ENCODE measurements around the gene SPECC1.

- TF ChIP-seq SIN3A (IDR thresholded peaks at IDR 0.05; ENCODE audit: low read depth, low read length) (no peak), ZBTB33 (IDR thresholded peaks at IDR 0.05) (no peak)
Observed at GRCh38 chr17:20077978-20078685, 69.0 kb downstream of the SPECC1 start.
